ENCODE data around the gene BCS1L.

GRCh38 chr2:218642121-218642656 lies 17.3 kb upstream of the BCS1L start:
- TF ChIP-seq, protein P1, sequence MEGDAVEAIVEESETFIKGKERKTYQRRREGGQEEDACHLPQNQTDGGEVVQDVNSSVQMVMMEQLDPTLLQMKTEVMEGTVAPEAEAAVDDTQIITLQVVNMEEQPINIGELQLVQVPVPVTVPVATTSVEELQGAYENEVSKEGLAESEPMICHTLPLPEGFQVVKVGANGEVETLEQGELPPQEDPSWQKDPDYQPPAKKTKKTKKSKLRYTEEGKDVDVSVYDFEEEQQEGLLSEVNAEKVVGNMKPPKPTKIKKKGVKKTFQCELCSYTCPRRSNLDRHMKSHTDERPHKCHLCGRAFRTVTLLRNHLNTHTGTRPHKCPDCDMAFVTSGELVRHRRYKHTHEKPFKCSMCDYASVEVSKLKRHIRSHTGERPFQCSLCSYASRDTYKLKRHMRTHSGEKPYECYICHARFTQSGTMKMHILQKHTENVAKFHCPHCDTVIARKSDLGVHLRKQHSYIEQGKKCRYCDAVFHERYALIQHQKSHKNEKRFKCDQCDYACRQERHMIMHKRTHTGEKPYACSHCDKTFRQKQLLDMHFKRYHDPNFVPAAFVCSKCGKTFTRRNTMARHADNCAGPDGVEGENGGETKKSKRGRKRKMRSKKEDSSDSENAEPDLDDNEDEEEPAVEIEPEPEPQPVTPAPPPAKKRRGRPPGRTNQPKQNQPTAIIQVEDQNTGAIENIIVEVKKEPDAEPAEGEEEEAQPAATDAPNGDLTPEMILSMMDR (IDR thresholded peaks at IDR 0.05): no peak
- no peak for TF ChIP-seq POLR2AphosphoS5 (IDR thresholded peaks at IDR 0.05)
